Esophagus squamous epithelium (tissue), 5 donors: Measurements from ENCODE around the gene AFAP1L2. TPM values are rescaled to one million over a fixed set of nuclear protein-coding genes. Genes with fewer than 3 reads are reported as not detected.
A peak's percentile ranks its signal among the peaks of the same experiment; 100 is the strongest.

Source experiments
- DNase-seq: peaks from one replicate; lab custom pipeline; 2025; lab: John Stamatoyannopoulos, UW
- H3K27ac ChIP-seq, 4 donors: fragments of 200-600 bp; sonication (generic); one replicate each; pipeline ENCODE4 v1.5.1; 2016 to 2019; ENCODE audit warnings: mild to moderate bottlenecking in 1 of 4
- H3K27me3 ChIP-seq, 4 donors: fragments of 200-600 bp; sonication (generic); 1 replicate in 3 of 4; 2 replicates in 1 of 4; pipeline versions ENCODE4 v1.5.1 to v1.6.0; 2017 to 2021; ENCODE audit warnings: antibody characterized with exemption in 1 of 4
- H3K36me3 ChIP-seq, 3 donors: fragments of 200-600 bp; sonication (generic); one replicate each; pipeline ENCODE4 v1.5.1; 2016 to 2019
- H3K4me1 ChIP-seq, 3 donors: fragments of 200-600 bp; sonication (generic); one replicate each; pipeline ENCODE4 v1.5.1; 2017 to 2019
- H3K4me3 ChIP-seq, 4 donors: fragments of 200-600 bp; sonication (generic); 1 replicate in 3 of 4; 2 replicates in 1 of 4; pipeline ENCODE4 v1.5.1; 2016 to 2019; ENCODE audit warnings: mild to moderate bottlenecking in 2 of 4, moderate library complexity in 1 of 4
- H3K9me3 ChIP-seq, 3 donors: fragments of 200-600 bp; sonication (generic); one replicate each; pipeline ENCODE4 v1.5.1; 2016 to 2019
- CTCF ChIP-seq, 6 experiments: fragments of 450-650 bp in 4 of 6; fragments of 200-600 bp in 2 of 6; sonication (generic) in 2 of 6; IDR thresholded peaks; one replicate each; pipeline ENCODE4 v1.5.1; 2016 to 2019; ENCODE audit warnings: antibody characterized with exemption in 6 of 6, mild to moderate bottlenecking in 4 of 6, moderate library complexity in 4 of 6
- POLR2A ChIP-seq, 4 donors: fragments of 450-650 bp; IDR thresholded peaks; one replicate each; pipeline ENCODE4 v1.6.1; 2017; ENCODE audit warnings: antibody characterized with exemption in 4 of 4, mild to moderate bottlenecking in 4 of 4, moderate library complexity in 3 of 4
- WGBS, 2 donors: methylation state at CpG; one replicate each; pipeline ENCODE4 v1.1.5; 2018; 5-methylcytosine and 5-hydroxymethylcytosine counted together
- intact Hi-C: fragments of 100-400 bp; cut with DNase I; formaldehyde crosslinking; loops from one replicate; pipeline ENCODE4 v1.15.0; 2022
- total RNA-seq, 4 donors: library from RNA; depleted of rRNA; stranded (reverse); fragments of >200 nt; gene quantifications; one replicate each; pipeline ENCODE4 v1.1.0, GENCODE V29; 2016
- donor health status: DM: yes; HTN: yes; CAD: no.

AFAP1L2 gene
- total RNA-seq, 4 donors from 2014 or later: 9.8 to 15.5 (median 11.8) TPM

GRCh38 chr10:114271779-114272167, 132.5 kb downstream of the AFAP1L2 start:
- DNase-seq: no peak
- H3K4me1 ChIP-seq: peaks cover 0 to 22% (median 10%) of the 10 kb centered on the region in 3 donors
- 8 to 22% methylated on average over 2 to 4 of the region's 4 CpGs for WGBS, 2 donors
- no peak overlapping the region for H3K4me3 ChIP-seq
- no peaks in the 10 kb centered on the region for H3K36me3 ChIP-seq
- H3K9me3 ChIP-seq: no peaks in the 10 kb centered on the region
- no peaks in the 10 kb centered on the region for H3K27me3 ChIP-seq
- no peak for TF ChIP-seq POLR2A (IDR thresholded peaks at IDR 0.05)
- no peak for TF ChIP-seq CTCF (IDR thresholded peaks at IDR 0.05)
- peak overlapping the region in 3 of 4 donors; percentile 18 to 57 (median 47) for H3K27ac ChIP-seq
- intact Hi-C loops: no loop called here

- no peaks in the 10 kb centered on the region for H3K27me3 ChIP-seq
- H3K36me3 ChIP-seq: no peaks in the 10 kb centered on the region
- TF ChIP-seq CTCF (IDR thresholded peaks at IDR 0.05) (peak in 1 of 6 experiments; percentile 5), POLR2A (IDR thresholded peaks at IDR 0.05) (no peak)
- intact Hi-C loops: no loop called here
- no peaks in the 10 kb centered on the region for H3K9me3 ChIP-seq
- no peak overlapping the region for H3K4me3 ChIP-seq
- 47 to 64% methylated on average over 3 of the region's 3 CpGs for WGBS, 2 donors
- peaks cover 0 to 27% (median 10%) of the 10 kb centered on the region in 3 donors for H3K4me1 ChIP-seq
- DNase-seq: no peak
- peak overlapping the region in 3 of 4 donors; percentile 18 to 57 (median 47) for H3K27ac ChIP-seq
Measured at GRCh38 chr10:114271075-114271778, 133.1 kb downstream of the AFAP1L2 start.

- 17 to 26% methylated on average over 5 of the region's 5 CpGs for WGBS, 2 donors
- intact Hi-C loops: no loop called here
- peaks cover 0 to 33% (median 13%) of the 10 kb centered on the region in 3 donors for H3K4me1 ChIP-seq
- no peak for DNase-seq
- TF ChIP-seq POLR2A (IDR thresholded peaks at IDR 0.05) (no peak), CTCF (IDR thresholded peaks at IDR 0.05) (no peak)
- H3K9me3 ChIP-seq: no peaks in the 10 kb centered on the region
- H3K36me3 ChIP-seq: no peaks in the 10 kb centered on the region
- no peaks in the 10 kb centered on the region for H3K27me3 ChIP-seq
- H3K27ac ChIP-seq: peak overlapping the region in 3 of 4 donors; percentile 16 to 69 (median 48)
- H3K4me3 ChIP-seq: no peak overlapping the region
Measured at GRCh38 chr10:114266521-114266920, 137.8 kb downstream of the AFAP1L2 start.

GRCh38 chr10:114265392-114266053, 138.8 kb downstream of the AFAP1L2 start:
- no peaks in the 10 kb centered on the region for H3K36me3 ChIP-seq
- DNase-seq: no peak

More at GRCh38 chr10:114265392-114266053, 138.8 kb downstream of the AFAP1L2 start:
- Histone ChIP-seq H3K4me1 (peaks cover 0 to 25% (median 6%) of the 10 kb centered on the region in 3 donors), H3K27me3 (no peaks in the 10 kb centered on the region), H3K27ac (peak overlapping the region in 3 of 4 donors; percentile 18 to 69 (median 52)), H3K9me3 (no peaks in the 10 kb centered on the region), H3K4me3 (no peak overlapping the region)
- TF ChIP-seq POLR2A (IDR thresholded peaks at IDR 0.05): no peak
- TF ChIP-seq CTCF (IDR thresholded peaks at IDR 0.05): no peak
- intact Hi-C loops: no loop called here
- 59 to 65% methylated on average over 6 of the region's 6 CpGs for WGBS, 2 donors
